COLO668 (cell line): ENCODE results near the gene BET1.

Source experiments
- DNase-seq: peaks from one replicate; lab custom pipeline; 2025; ENCODE audit not compliant: unreplicated experiment; lab: John Stamatoyannopoulos, UW

BET1 gene

GRCh38 chr7:94012746-94013145 is 8.6 kb upstream of the BET1 start:
- DNase-seq: no peak

DNA sequence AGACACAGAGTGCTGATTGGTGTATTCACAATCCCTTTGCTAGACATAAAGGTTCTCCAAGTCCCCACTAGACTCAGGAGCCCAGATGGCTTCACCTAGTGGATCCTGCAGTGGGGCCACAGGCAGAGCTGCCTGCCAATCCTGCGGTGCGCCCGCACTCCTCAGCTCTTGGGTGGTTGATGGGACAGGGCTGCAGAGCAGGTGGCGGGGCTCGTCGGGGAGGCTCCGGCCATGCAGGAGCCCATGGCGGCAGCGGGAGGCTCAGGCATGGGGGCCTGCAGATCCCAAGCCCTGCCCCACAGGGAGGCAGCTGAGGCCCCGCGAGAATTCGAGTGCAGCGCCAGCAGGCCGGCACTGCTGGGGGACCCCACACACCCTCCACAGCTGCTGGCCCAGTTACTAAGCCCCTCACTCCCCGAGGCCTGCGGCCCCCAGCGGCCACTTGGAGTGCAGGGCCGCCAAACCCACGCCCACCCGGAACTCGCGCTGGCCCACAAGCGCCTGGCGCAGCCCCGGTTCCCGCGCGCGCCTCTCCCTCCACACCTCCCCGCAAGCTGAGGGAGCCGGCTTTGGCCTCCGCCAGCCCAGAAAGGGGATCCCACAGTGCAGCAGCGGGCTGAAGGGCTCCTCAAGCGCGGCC is 7.7 kb upstream of the BET1 start:
- no peak for DNase-seq

DNA sequence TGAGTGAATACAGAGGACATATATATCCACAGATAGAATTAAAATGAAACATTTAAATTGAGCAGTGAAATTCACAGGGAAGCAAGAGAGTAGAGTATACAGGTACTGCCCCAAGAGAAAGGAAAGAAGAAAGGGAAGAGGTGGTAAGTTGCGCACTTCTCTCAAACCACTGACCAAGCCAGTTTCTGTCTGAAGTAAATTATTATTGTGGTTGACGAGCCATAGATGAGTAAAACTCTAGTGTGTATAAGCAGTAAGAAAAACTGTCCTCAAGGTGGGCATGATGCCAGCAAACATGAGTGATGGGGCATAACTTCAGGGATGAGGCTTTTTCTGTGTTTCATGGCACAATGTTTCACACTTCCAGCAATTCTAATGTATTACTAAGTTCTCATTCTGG is 4.4 kb upstream of the BET1 start:
- DNase-seq: no peak

- no peak for DNase-seq
These were observed 1.6 kb upstream of the BET1 start for GRCh38 chr7:94005753-94006152.

- no peak for DNase-seq
These were observed 620 bp downstream of the BET1 start for GRCh38 chr7:94003446-94004023.

GRCh38 chr7:94001396-94001795 is 2.8 kb downstream of the BET1 start:
- no peak for DNase-seq

GRCh38 chr7:93997868-93998267 is 6.3 kb downstream of the BET1 start:
- DNase-seq: no peak

DNA sequence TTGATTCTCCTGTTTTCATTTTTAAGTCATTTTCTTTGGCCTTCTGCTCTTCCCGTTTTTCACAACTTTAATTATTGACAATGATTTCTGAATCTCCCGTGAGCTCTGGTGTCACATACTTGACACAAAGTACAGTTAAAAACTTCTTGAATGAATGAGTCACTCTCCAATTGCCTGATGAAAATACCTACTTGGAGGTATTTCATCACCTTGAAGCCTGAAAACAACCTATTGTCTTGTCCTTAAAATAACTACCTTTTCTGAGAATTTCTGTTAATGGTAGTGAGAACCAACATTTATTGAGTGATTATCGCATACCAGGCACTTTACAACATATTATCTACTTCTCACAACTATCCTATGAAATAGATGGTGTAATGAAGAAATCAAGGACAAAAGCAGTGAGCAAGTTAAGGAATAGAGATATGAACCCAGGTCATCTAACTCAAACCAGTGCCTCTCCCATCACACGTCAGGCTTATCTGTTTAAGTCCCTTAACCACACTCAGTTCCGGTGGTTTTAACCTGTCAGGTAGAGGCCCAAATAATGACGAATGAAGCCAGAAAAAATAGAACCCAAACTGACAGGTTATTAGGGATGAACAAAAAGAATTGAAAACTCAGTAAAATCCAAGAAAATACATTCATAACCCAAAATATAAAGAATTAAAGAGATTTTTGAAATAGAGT is 11.6 kb downstream of the BET1 start:
- no peak for DNase-seq

DNA sequence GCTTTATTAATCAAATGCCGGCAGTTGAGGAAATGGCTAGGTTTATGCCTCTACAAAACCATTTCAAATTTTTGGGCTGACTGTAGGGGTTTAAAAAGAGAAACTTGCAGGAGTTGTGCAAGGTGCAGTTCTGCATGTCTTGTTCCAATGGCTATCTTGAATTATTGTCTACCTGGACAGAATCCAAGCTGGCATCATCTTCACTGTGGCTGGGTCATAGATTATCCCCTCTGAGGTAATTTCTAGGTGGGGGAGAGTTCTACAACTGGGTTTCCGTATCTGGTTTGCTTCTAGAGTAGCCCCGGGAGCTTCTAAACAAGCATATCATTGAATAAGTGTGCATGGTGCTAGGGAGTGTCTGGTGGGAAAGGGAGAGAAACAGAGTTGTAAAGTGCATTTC is 16.9 kb downstream of the BET1 start:
- no peak for DNase-seq

GRCh38 chr7:93985101-93985500 is 19.1 kb downstream of the BET1 start:
- DNase-seq: no peak

- DNase-seq: no peak
These were observed 20.1 kb downstream of the BET1 start for GRCh38 chr7:93984024-93984423.

DNA sequence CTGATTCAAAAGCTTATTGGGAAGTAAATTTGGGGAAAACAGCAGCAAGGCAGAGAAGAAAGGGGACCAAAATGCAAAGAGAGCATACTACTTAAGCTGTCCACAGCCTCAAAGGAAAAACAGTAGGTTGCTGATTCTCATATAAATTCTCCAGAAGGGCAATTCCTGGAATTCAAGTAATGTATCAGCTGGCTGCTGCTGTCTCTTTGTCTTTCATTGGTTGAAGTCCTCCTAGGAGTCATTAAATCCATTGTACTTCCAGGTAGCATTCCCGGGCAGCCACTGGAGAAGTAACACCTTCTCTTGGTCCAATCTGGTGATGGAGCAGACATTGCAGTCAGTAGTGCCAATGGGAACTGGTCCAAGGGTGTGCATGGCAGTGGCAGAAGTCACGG is 22.7 kb downstream of the BET1 start:
- DNase-seq: no peak

- no peak for DNase-seq
These were observed 23.2 kb downstream of the BET1 start for GRCh38 chr7:93980744-93981479.

- DNase-seq: no peak
These were observed 26.8 kb downstream of the BET1 start for GRCh38 chr7:93977211-93977950.

DNA sequence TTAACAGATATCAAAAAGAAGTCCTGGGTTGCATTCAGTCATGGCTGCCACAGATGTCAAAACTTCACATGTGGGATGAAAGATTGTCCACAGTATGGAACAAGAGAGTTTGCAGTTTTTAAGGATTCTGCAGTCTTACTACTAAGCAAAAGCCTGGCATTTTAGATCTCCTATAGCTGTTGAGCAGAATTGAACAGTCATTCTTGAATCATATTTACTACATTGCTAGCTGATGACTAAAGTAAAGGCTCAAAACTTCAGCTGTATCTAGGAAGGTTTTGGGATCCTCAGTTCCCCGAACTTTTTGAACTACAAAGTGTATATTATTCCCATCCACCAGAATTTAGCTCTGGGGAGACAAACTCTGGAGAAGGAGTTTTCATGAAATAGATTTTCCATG is 31.0 kb downstream of the BET1 start:
- no peak for DNase-seq

DNA sequence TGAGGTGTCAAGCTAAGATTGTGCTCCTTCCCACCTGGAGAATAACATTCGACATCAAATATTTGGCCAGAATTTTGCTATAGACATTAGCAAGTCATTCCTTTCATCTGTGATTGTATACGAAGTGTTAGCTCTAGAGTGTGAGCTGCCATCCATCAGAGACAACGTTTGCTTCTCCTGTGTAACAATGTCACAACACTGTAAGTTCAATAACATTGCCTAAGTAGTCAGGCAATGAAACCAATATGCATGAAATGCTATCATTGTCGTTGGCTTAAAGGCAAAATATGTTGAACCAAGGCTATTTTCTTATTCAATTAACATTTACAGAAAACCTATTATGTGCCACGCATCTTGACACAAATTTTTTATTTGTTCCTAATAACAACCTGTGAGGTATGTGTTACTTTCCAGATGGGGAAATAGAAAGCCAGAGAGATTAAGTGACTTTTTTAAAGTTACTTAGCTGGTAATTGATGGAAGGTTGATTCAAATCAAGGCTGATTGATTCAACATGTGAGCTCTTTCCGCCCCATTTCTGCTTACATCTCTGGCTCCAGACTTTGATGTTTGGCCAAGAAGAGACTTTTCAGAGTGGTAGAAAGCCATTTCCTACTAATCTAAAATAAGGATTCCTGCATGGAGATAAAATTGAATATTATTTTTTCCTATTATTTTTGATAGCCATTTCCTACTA is 32.0 kb downstream of the BET1 start:
- no peak for DNase-seq

GRCh38 chr7:93968911-93969620 is 35.1 kb downstream of the BET1 start:
- no peak for DNase-seq

DNA sequence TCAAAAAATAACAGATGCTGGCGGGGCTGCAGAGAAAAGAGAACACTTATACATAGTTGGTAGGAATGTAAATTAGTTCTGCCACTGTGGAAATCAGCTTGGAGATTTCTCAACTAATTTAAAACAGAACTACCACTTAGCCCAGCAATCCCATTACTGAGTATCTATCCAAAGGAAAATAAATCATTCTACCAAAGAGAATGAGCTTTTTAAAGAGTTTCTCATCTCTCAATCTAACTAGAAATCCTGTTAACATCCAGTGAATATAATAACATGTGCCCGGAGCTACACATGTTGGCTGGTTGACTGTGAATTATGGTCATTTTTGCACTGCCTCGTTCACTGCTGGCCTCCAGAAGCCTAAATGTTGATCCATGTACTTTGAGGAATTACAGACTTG is 39.3 kb downstream of the BET1 start:
- DNase-seq: no peak

- no peak for DNase-seq
These were observed 39.9 kb downstream of the BET1 start for GRCh38 chr7:93964262-93964661.

- DNase-seq: no peak
These were observed 43.2 kb downstream of the BET1 start for GRCh38 chr7:93960986-93961385.
